Measurements from ENCODE around the gene EPAS1. TPM values are rescaled to one million over a fixed set of nuclear protein-coding genes. Genes with fewer than 3 reads are reported as not detected.

EPAS1 gene
- total and polyA plus RNA-seq, 11 donors: 93.6 to 790 (median 210) TPM

DNA sequence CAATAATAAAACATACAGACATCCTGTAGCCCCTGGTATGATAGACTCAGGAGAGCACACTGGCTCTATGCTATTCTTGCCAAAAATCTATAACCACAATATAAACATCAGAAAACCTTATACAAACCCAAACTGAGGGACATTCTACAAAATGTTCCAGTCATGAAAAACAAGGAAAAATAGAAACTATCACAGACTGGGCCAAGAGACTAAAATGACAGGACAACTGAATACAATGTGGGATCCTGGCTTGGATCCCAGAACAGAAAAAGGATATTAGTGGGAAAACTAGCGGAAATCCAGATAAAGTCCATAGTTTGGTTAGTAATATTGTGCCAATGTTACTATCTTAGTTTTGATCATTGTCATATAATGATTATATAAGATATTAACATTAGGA, 29.6 kb upstream of the EPAS1 start:
- TF ChIP-seq POLR2A (IDR thresholded peaks at IDR 0.05): no peak
- TF ChIP-seq, protein P1, sequence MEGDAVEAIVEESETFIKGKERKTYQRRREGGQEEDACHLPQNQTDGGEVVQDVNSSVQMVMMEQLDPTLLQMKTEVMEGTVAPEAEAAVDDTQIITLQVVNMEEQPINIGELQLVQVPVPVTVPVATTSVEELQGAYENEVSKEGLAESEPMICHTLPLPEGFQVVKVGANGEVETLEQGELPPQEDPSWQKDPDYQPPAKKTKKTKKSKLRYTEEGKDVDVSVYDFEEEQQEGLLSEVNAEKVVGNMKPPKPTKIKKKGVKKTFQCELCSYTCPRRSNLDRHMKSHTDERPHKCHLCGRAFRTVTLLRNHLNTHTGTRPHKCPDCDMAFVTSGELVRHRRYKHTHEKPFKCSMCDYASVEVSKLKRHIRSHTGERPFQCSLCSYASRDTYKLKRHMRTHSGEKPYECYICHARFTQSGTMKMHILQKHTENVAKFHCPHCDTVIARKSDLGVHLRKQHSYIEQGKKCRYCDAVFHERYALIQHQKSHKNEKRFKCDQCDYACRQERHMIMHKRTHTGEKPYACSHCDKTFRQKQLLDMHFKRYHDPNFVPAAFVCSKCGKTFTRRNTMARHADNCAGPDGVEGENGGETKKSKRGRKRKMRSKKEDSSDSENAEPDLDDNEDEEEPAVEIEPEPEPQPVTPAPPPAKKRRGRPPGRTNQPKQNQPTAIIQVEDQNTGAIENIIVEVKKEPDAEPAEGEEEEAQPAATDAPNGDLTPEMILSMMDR (IDR thresholded peaks at IDR 0.05): no peak
- Histone ChIP-seq H3K4me3 (peak overlapping the region in 1 of 12 donors; percentile 8), H3K4me1 (peaks cover 0 to 57% (median 35%) of the 10 kb centered on the region in 12 donors), H3K27me3 (no peaks in the 10 kb centered on the region), H3K27ac (peak overlapping the region; percentile 12 to 74 (median 45)), H3K36me3 (no peaks in the 10 kb centered on the region), H3K9me3 (no peaks in the 10 kb centered on the region)
- DNase-seq (no peak), ATAC-seq (peak in 1 of 4 donors; percentile 44)
- 36 to 61% (median 42%) methylated on average over 1 of the region's 1 CpG for WGBS, 4 donors
- intact Hi-C loops (cut with DNase I): no loop called here

- DNase-seq (no peak), ATAC-seq (peak in 2 of 4 donors; percentile 30 to 52)
- H3K27me3 ChIP-seq: no peaks in the 10 kb centered on the region
- TF ChIP-seq, protein P1 (IDR thresholded peaks at IDR 0.05): no peak
- no peak for TF ChIP-seq POLR2A (IDR thresholded peaks at IDR 0.05)
- intact Hi-C loops (cut with DNase I): no loop called here
- no peaks in the 10 kb centered on the region for H3K36me3 ChIP-seq
- H3K4me3 ChIP-seq: peak overlapping the region in 1 of 12 donors; percentile 8
- H3K9me3 ChIP-seq: no peaks in the 10 kb centered on the region
- WGBS, 4 donors: 47 to 55% (median 49%) methylated on average over 2 of the region's 2 CpGs
- peaks cover 0 to 63% (median 40%) of the 10 kb centered on the region in 12 donors for H3K4me1 ChIP-seq
- H3K27ac ChIP-seq: peak overlapping the region in 10 of 12 donors; percentile 22 to 74 (median 50)
Observed at GRCh38 chr2:46268196-46268595, 29.0 kb upstream of the EPAS1 start.

- Histone ChIP-seq H3K36me3 (no peaks in the 10 kb centered on the region), H3K4me1 (peaks cover 0 to 71% (median 49%) of the 10 kb centered on the region in 12 donors), H3K9me3 (no peaks in the 10 kb centered on the region), H3K27ac (peak overlapping the region in 9 of 12 donors; percentile 36 to 74 (median 55)), H3K4me3 (no peak overlapping the region), H3K27me3 (no peaks in the 10 kb centered on the region)
- DNase-seq (no peak), ATAC-seq (no peak)
- 72 to 86% (median 78%) methylated on average over 4 of the region's 4 CpGs for WGBS, 4 donors
- intact Hi-C loops (cut with DNase I): no loop called here
- no peak for TF ChIP-seq POLR2A (IDR thresholded peaks at IDR 0.05)
- TF ChIP-seq, protein P1 (IDR thresholded peaks at IDR 0.05): no peak
Observed at GRCh38 chr2:46269001-46269400, 28.2 kb upstream of the EPAS1 start.

DNA sequence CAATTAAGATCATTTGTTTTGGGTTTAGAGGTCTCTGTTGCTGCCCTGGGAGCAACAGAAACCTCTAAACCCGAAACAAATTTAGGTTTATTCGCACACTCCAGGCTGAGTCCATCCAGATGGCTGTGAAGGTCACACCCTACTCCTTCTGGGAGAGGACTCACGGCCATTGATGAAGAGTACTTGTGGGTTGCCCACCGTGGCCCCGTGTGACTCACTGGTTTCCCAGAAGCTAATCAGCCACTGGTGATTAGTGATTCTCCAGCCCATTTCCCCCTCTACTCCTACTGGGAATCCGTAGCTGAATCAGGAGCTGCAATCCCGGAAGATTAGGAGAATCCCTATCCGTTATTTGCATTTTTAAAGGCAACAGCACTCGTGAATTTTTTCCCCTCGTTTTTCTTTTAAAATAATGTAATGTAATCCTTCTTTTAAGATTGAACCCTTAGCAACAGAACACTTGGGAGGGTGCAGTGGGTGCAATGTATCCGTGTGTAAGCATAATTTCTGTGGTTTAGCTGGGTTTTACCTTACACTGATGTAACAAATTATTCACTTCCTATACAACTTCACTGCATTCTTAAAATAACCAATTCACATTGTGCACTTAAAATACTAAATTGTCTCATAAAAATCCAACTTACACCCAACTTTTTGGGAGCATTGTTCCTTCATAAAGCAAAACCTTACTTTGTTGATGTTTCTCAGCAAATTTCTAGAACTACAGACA, 27.5 kb upstream of the EPAS1 start:
- Histone ChIP-seq H3K36me3 (no peaks in the 10 kb centered on the region), H3K9me3 (no peaks in the 10 kb centered on the region), H3K4me3 (no peak overlapping the region), H3K27ac (peak overlapping the region in 11 of 12 donors; percentile 5 to 74 (median 54)), H3K27me3 (no peaks in the 10 kb centered on the region), H3K4me1 (peaks cover 0 to 78% (median 55%) of the 10 kb centered on the region in 12 donors)
- DNase-seq (peak in 3 of 5 donors; percentile 50 to 75 (median 75)), ATAC-seq (peak in 3 of 4 donors; percentile 61 to 77 (median 70))
- intact Hi-C loops (cut with DNase I): loop anchor here in 2 of 10 donors (5.0 to 10.0 kb wide), 3 partner anchors 87 to 185 kb away; no protein-coding TSS in a partner anchor
- TF ChIP-seq, protein P1 (IDR thresholded peaks at IDR 0.05): no peak
- no peak for TF ChIP-seq POLR2A (IDR thresholded peaks at IDR 0.05)
- 44 to 57% (median 51%) methylated on average over 11 of the region's 11 CpGs for WGBS, 4 donors

Data from heart left ventricle (tissue), 16 donors.